GM23248 (cell line): Measurements from ENCODE around the gene SESTD1.

Experiments used
- EZH2 ChIP-seq: fragments of 200-600 bp; sonication (generic); IDR thresholded peaks from 2 replicates; pipeline ENCODE4 v1.6.1; 2018; ENCODE audit warnings: antibody characterized with exemption, mild to moderate bottlenecking; ENCODE audit not compliant: insufficient read depth, poor library complexity, severe bottlenecking
- EZH2phosphoT487 ChIP-seq: fragments of 200-600 bp; sonication (generic); IDR thresholded peaks from 2 replicates; pipeline ENCODE4 v1.6.1; 2018; ENCODE audit warnings: antibody characterized with exemption, moderate library complexity, mild to moderate bottlenecking, low read depth; ENCODE audit not compliant: insufficient read depth

- no peak for TF ChIP-seq EZH2
- no peak for TF ChIP-seq EZH2phosphoT487
Observed at GRCh38 chr2:179165356-179166000, 99.2 kb downstream of the SESTD1 start.
